Neural progenitor cell (in vitro differentiated cells): ENCODE results near the gene HCLS1.

Experiments used
- EZH2 ChIP-seq: fragments of 200-600 bp; sonication (generic); IDR thresholded peaks from 2 replicates; pipeline ENCODE4 v1.6.1; 2017; ENCODE audit warnings: antibody characterized with exemption, mild to moderate bottlenecking, moderate library complexity
- TF ChIP-seq, protein P1 (sequence below): fragments of 200-600 bp; sonication (generic); IDR thresholded peaks from 2 replicates; pipeline ENCODE4 v1.5.1; 2017; ENCODE audit warnings: antibody characterized with exemption, mild to moderate bottlenecking

DNA sequence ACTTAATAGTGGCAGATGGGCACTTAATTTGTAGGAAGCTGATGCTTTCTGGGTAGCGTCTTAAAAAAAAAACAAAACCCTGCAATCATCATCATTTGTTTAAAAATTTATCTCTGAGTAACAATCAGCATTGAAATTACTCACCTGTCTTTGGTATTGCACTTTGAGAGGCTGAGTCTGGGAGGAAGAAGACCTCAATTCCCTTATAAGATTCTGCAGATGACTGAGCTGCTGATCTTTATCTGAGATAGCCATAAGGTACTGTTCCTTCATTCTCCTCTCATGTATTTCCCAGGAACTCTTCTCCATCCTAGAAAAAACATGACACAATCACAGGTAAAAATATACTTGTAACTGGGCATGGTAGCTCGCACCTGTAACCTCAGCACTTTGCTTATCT, 16.4 kb upstream of the HCLS1 start:
- TF ChIP-seq, protein P1, sequence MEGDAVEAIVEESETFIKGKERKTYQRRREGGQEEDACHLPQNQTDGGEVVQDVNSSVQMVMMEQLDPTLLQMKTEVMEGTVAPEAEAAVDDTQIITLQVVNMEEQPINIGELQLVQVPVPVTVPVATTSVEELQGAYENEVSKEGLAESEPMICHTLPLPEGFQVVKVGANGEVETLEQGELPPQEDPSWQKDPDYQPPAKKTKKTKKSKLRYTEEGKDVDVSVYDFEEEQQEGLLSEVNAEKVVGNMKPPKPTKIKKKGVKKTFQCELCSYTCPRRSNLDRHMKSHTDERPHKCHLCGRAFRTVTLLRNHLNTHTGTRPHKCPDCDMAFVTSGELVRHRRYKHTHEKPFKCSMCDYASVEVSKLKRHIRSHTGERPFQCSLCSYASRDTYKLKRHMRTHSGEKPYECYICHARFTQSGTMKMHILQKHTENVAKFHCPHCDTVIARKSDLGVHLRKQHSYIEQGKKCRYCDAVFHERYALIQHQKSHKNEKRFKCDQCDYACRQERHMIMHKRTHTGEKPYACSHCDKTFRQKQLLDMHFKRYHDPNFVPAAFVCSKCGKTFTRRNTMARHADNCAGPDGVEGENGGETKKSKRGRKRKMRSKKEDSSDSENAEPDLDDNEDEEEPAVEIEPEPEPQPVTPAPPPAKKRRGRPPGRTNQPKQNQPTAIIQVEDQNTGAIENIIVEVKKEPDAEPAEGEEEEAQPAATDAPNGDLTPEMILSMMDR = no peak
- no peak for TF ChIP-seq EZH2
